NB4 (cell line): ENCODE measurements around the gene B4GALT1.

Experiments used
- DNase-seq: peaks from one replicate; pipeline ENCODE4 v3.0.0; 2010; ENCODE audit warnings: low read depth
- H3K4me3 ChIP-seq: one replicate; pipeline ENCODE4 v1.5.1; 2011; ENCODE audit warnings: mild to moderate bottlenecking, low read depth, low read length, moderate library complexity
- CTCF ChIP-seq: IDR thresholded peaks from one replicate; pipeline ENCODE4 v1.5.1; 2012; ENCODE audit warnings: low read depth, low read length
- MAX ChIP-seq: IDR thresholded peaks from 2 replicates; pipeline ENCODE4 v1.6.1; 2011; ENCODE audit warnings: low read depth, low read length
- MYC ChIP-seq: IDR thresholded peaks from 2 replicates; pipeline ENCODE4 v1.6.1; 2011; ENCODE audit warnings: low read depth, low read length
- POLR2A ChIP-seq: IDR thresholded peaks from 2 replicates; pipeline ENCODE4 v1.6.1; 2011; ENCODE audit warnings: mild to moderate bottlenecking; ENCODE audit not compliant: insufficient read length; ENCODE audit errors: extremely low read depth

Gene B4GALT1

GRCh38 chr9:33124046-33124445, 43.1 kb downstream of the B4GALT1 start:
- TF ChIP-seq CTCF: no peak
- TF ChIP-seq MAX: no peak
- TF ChIP-seq MYC: no peak
- TF ChIP-seq POLR2A: no peak
- H3K4me3 ChIP-seq: no peak overlapping the region
- DNase-seq: no peak

GRCh38 chr9:33123407-33124031, 43.6 kb downstream of the B4GALT1 start:
- no peak overlapping the region for H3K4me3 ChIP-seq
- no peak for DNase-seq
- no peak for TF ChIP-seq CTCF
- TF ChIP-seq MAX: no peak
- TF ChIP-seq POLR2A: no peak
- TF ChIP-seq MYC: no peak

- no peak overlapping the region for H3K4me3 ChIP-seq
- TF ChIP-seq MAX (no peak), MYC (no peak), CTCF (no peak), POLR2A (no peak)
- DNase-seq: no peak
Measured at GRCh38 chr9:33120620-33121019, 46.5 kb downstream of the B4GALT1 start.

GRCh38 chr9:33117796-33118195, 49.3 kb downstream of the B4GALT1 start:
- no peak for TF ChIP-seq POLR2A
- no peak overlapping the region for H3K4me3 ChIP-seq
- no peak for DNase-seq

GRCh38 chr9:33117306-33117705, 49.8 kb downstream of the B4GALT1 start:
- H3K4me3 ChIP-seq: no peak overlapping the region
- no peak for DNase-seq
- TF ChIP-seq CTCF (no peak), MYC (no peak), MAX (no peak), POLR2A (no peak)

- TF ChIP-seq CTCF (no peak), MYC (no peak), POLR2A (no peak), MAX (no peak)
- no peak overlapping the region for H3K4me3 ChIP-seq
- peak; percentile 33 for DNase-seq
Measured at GRCh38 chr9:33116860-33117259, 50.3 kb downstream of the B4GALT1 start.
